NCI-H524 treated with DMSO at 0.1 percent for 48 hours (cell line): ENCODE measurements around the gene MARK3.

ENCODE experiments used
- DNase-seq: peaks from one replicate; lab custom pipeline; 2025; lab: John Stamatoyannopoulos, UW

Gene MARK3

GRCh38 chr14:103442288-103442687, 57.1 kb downstream of the MARK3 start:
- peak; percentile 9 for DNase-seq

- DNase-seq, result no peak
These were observed 57.9 kb downstream of the MARK3 start for GRCh38 chr14:103443111-103443510.

GRCh38 chr14:103444837-103445524, 59.8 kb downstream of the MARK3 start:
- DNase-seq, result no peak

GRCh38 chr14:103445806-103446205, 60.6 kb downstream of the MARK3 start:
- peak; percentile 63 for DNase-seq

GRCh38 chr14:103448097-103448496, 62.9 kb downstream of the MARK3 start:
- no peak for DNase-seq

GRCh38 chr14:103449634-103450161, 64.5 kb downstream of the MARK3 start:
- DNase-seq, result no peak

- DNase-seq, result no peak
These were observed 65.2 kb downstream of the MARK3 start for GRCh38 chr14:103450416-103450815.

- no peak for DNase-seq
These were observed 66.2 kb downstream of the MARK3 start for GRCh38 chr14:103451401-103451800.

GRCh38 chr14:103453791-103454190, 68.6 kb downstream of the MARK3 start:
- DNase-seq, result no peak

GRCh38 chr14:103456167-103456835, 71.1 kb downstream of the MARK3 start:
- no peak for DNase-seq

- DNase-seq, result no peak
These were observed 75.2 kb downstream of the MARK3 start for GRCh38 chr14:103460415-103460814.

GRCh38 chr14:103463149-103463548, 77.9 kb downstream of the MARK3 start:
- DNase-seq, result no peak

- DNase-seq, result no peak
These were observed 78.6 kb downstream of the MARK3 start for GRCh38 chr14:103463851-103464250.

- DNase-seq, result no peak
These were observed 87.7 kb downstream of the MARK3 start for GRCh38 chr14:103472939-103473338.

- no peak for DNase-seq
These were observed 89.7 kb downstream of the MARK3 start for GRCh38 chr14:103474893-103475292.

- DNase-seq, result no peak
These were observed 90.8 kb downstream of the MARK3 start for GRCh38 chr14:103476065-103476464.

- no peak for DNase-seq
These were observed 91.4 kb downstream of the MARK3 start for GRCh38 chr14:103476631-103477030.

GRCh38 chr14:103480595-103480994, 95.4 kb downstream of the MARK3 start:
- no peak for DNase-seq

GRCh38 chr14:103483600-103483999, 98.4 kb downstream of the MARK3 start:
- no peak for DNase-seq

- no peak for DNase-seq
These were observed 100.3 kb downstream of the MARK3 start for GRCh38 chr14:103485504-103485903.

GRCh38 chr14:103488071-103488470, 102.9 kb downstream of the MARK3 start:
- DNase-seq, result peak; percentile 21

GRCh38 chr14:103488960-103489359, 103.7 kb downstream of the MARK3 start:
- DNase-seq, result peak; percentile 75

- peak; percentile 87 for DNase-seq
These were observed 104.4 kb downstream of the MARK3 start for GRCh38 chr14:103489621-103490020.
